Panc1 (cell line): ENCODE data around the gene KCNIP4. TPM values are rescaled to one million over a fixed set of nuclear protein-coding genes. Genes with fewer than 3 reads are reported as not detected.

Experiments used
- ATAC-seq: fragments of 200-7000 bp; cut with Tn5 transposase; 2 replicates; pipeline ENCODE4 v1.9.1; 2020; ENCODE audit warnings: mild to moderate bottlenecking, moderate library complexity
- BruUV-seq: library from RNA; stranded (reverse); fragments of 400-500 nt; replicated peaks from 2 replicates; lab custom pipeline; 2021; lab: Mats Ljungman, UMichigan
- CTCF ChIA-PET: fragments of 300-600 bp; sonication (Branson Sonifier 250); formaldehyde crosslinking; loops from one replicate; lab custom pipeline; 2022; ENCODE audit warnings: antibody characterized with exemption; lab: Charles Lee
- POLR2A ChIA-PET: fragments of 300-600 bp; sonication (Branson Sonifier 250); formaldehyde crosslinking; loops from one replicate; lab custom pipeline; 2022; ENCODE audit warnings: antibody characterized with exemption; lab: Charles Lee
- DNase-seq: peaks from one replicate; pipeline ENCODE4 v3.0.0-alpha.2; 2010; ENCODE audit warnings: low read depth, low spot score
- H3K27ac ChIP-seq: 2 replicates; pipeline ENCODE4 v1.5.1; 2011; ENCODE audit warnings: mild to moderate bottlenecking, low read length, inconsistent platforms
- H3K27me3 ChIP-seq: fragments of 200-500 bp; sonication (Bioruptor generic); 2 replicates; pipeline ENCODE4 v1.6.0; 2014; ENCODE audit warnings: low read length, inconsistent platforms; ENCODE audit not compliant: control insufficient read depth, insufficient read depth
- H3K36me3 ChIP-seq: fragments of 200-500 bp; sonication (Bioruptor generic); 2 replicates; pipeline ENCODE4 v1.5.1; 2014; ENCODE audit warnings: inconsistent platforms, mild to moderate bottlenecking, low read length, moderate library complexity; ENCODE audit not compliant: control insufficient read depth, insufficient read depth
- H3K4me1 ChIP-seq: 2 replicates; pipeline ENCODE4 v1.5.1; 2011; ENCODE audit warnings: inconsistent platforms, mild to moderate bottlenecking, low read length, moderate library complexity; ENCODE audit not compliant: control insufficient read depth, insufficient read depth
- H3K4me3 ChIP-seq, 2 experiments: 2 replicates each; pipeline ENCODE4 v1.5.1; 2011 to 2012; ENCODE audit warnings: low read depth in 2 of 2, low read length in 2 of 2, mild to moderate bottlenecking in 2 of 2, inconsistent platforms in 1 of 2, moderate library complexity in 1 of 2
- H3K9me3 ChIP-seq: fragments of 200-500 bp; sonication (Bioruptor generic); 2 replicates; pipeline ENCODE4 v1.5.1; 2014; ENCODE audit warnings: low read depth, mild to moderate bottlenecking, inconsistent platforms, low read length, moderate library complexity; ENCODE audit not compliant: control insufficient read depth, insufficient read depth
- POLR2AphosphoS5 ChIP-seq: IDR thresholded peaks from 2 replicates; pipeline ENCODE4 v1.6.1; 2012; ENCODE audit warnings: mild to moderate bottlenecking, low read depth, low read length, moderate library complexity
- SIN3A ChIP-seq: IDR thresholded peaks from 2 replicates; pipeline ENCODE4 v1.6.1; 2012; ENCODE audit warnings: low read depth, mild to moderate bottlenecking, low read length, moderate library complexity, borderline replicate concordance; ENCODE audit not compliant: insufficient read depth
- TCF7L2 ChIP-seq: IDR thresholded peaks from 2 replicates; pipeline ENCODE4 v1.6.1; 2011; ENCODE audit warnings: mild to moderate bottlenecking, low read depth, low read length, inconsistent platforms
- in situ Hi-C: cut with HindIII; loops from 2 replicates; pipeline ENCODE4 v1.10.0; 2016; ENCODE audit warnings: low sequenced_read_pairs, low pct_unique_long_range_greater_than_20kb
- intact Hi-C: fragments of 100-400 bp; cut with micrococcal nuclease; formaldehyde crosslinking; loops from one replicate; pipeline ENCODE4 v1.10.0; 2022; ENCODE audit not compliant: unreplicated experiment
- total RNA-seq: library from RNA; stranded (reverse); gene quantifications from one replicate; pipeline ENCODE4 v1.2.1, GENCODE V29; 2021; ENCODE audit not compliant: unreplicated experiment
- TF ChIP-seq, protein P1 (sequence below): fragments of 450-650 bp; IDR thresholded peaks from 2 replicates; pipeline ENCODE4 v1.5.1; 2017; ENCODE audit warnings: mild to moderate bottlenecking

Gene KCNIP4
- total RNA-seq, 1 experiment from 2014 or later, result not detected

DNA sequence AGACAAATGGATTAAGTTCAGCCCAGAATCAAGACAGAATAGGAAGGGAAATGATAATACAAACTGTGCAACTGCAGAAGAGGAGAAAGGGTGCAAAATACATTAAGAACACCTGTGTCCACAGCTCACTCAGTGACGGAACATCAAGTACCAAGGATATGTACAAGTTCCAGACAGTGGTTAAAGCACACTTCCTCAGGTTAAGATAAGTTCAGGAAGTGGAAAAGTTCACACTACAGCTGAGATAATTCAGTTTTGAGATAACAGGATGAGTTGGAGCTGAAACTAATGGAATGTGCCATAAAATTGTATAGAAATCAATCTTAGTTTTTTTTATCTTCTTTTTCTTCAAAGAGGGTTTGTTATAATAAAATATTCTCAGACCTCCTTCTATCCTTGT lies 419.4 kb downstream of the KCNIP4 start:
- Histone ChIP-seq H3K4me3 (no peak overlapping the region), H3K27ac (no peak overlapping the region), H3K27me3 (no peaks in the 10 kb centered on the region), H3K36me3 (no peaks in the 10 kb centered on the region), H3K4me1 (no peaks in the 10 kb centered on the region), H3K9me3 (no peaks in the 10 kb centered on the region)
- CTCF ChIA-PET, result no interaction called here
- intact Hi-C loops (no loop called here), in situ Hi-C loops (no loop called here)
- BruUV-seq, result no TSS peak
- no peak for TF ChIP-seq TCF7L2
- no peak for DNase-seq
- ATAC-seq, result no peak
- POLR2A ChIA-PET, result no interaction called here

GRCh38 chr4:21522296-21522695 lies 426.3 kb downstream of the KCNIP4 start:
- ChIA-PET POLR2A (no interaction called here), CTCF (interaction anchor here (1.0 kb wide), 1 partner anchor 13 kb away, joined by 4 read pairs; no protein-coding TSS in a partner anchor)
- no TSS peak for BruUV-seq
- intact Hi-C loops (no loop called here), in situ Hi-C loops (no loop called here)
- H3K36me3 ChIP-seq, result no peaks in the 10 kb centered on the region
- DNase-seq (no peak), ATAC-seq (no peak)
- H3K9me3 ChIP-seq, result no peaks in the 10 kb centered on the region
- no peaks in the 10 kb centered on the region for H3K4me1 ChIP-seq
- H3K27me3 ChIP-seq, result no peaks in the 10 kb centered on the region
- no peak overlapping the region for H3K4me3 ChIP-seq
- no peak for TF ChIP-seq SIN3A
- TF ChIP-seq, protein P1, sequence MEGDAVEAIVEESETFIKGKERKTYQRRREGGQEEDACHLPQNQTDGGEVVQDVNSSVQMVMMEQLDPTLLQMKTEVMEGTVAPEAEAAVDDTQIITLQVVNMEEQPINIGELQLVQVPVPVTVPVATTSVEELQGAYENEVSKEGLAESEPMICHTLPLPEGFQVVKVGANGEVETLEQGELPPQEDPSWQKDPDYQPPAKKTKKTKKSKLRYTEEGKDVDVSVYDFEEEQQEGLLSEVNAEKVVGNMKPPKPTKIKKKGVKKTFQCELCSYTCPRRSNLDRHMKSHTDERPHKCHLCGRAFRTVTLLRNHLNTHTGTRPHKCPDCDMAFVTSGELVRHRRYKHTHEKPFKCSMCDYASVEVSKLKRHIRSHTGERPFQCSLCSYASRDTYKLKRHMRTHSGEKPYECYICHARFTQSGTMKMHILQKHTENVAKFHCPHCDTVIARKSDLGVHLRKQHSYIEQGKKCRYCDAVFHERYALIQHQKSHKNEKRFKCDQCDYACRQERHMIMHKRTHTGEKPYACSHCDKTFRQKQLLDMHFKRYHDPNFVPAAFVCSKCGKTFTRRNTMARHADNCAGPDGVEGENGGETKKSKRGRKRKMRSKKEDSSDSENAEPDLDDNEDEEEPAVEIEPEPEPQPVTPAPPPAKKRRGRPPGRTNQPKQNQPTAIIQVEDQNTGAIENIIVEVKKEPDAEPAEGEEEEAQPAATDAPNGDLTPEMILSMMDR, result no peak
- TF ChIP-seq TCF7L2, result no peak
- no peak for TF ChIP-seq POLR2AphosphoS5
- H3K27ac ChIP-seq, result no peak overlapping the region

DNA sequence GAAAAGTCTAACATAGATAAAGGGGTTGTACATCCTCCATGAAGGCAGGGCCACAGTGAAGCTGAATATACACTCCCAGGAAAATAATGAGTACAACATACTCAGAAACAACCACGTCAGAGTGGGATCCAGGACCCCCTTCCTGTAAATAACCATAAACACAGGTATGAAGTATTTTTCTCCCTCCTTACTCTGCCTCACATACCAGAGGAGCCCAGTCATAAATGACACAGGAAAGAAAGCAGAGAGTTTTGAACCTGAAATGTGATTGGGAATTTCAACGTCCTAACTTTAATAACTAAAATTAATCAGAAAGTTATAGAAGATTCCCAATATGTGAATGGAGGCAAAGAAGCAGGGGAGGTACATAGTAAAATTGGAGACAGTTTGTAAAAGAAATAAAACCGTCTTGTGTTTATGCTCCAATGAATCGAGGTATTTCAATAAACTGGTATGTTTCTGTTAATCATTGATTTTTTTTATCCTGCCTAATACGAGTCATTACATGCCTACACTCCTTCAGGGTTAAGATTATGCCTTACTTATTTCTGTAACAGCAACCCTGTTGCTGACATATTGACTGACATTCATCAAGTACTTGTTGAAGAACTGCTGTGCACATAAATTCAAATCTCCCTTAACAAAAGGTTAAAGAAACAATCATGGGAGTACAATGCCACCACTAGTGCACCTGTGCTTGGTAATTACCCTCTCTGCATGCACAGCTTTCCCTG lies 431.3 kb downstream of the KCNIP4 start:
- ATAC-seq (no peak), DNase-seq (no peak)
- H3K36me3 ChIP-seq, result no peaks in the 10 kb centered on the region
- intact Hi-C loops, result no loop called here
- H3K4me1 ChIP-seq, result no peaks in the 10 kb centered on the region
- ChIA-PET POLR2A (no interaction called here), CTCF (no interaction called here)
- no peak overlapping the region for H3K4me3 ChIP-seq
- H3K27me3 ChIP-seq, result no peaks in the 10 kb centered on the region
- no peak overlapping the region for H3K27ac ChIP-seq
- no TSS peak for BruUV-seq
- no peaks in the 10 kb centered on the region for H3K9me3 ChIP-seq
- TF ChIP-seq, protein P1, result no peak
- TF ChIP-seq POLR2AphosphoS5, result no peak
- in situ Hi-C loops, result no loop called here
